Trophoblast cell (in vitro differentiated cells and primary cell): Measurements from ENCODE around the gene SERPINE1.

Experiments
- DNase-seq, 2 donors: peaks; one replicate each; pipeline ENCODE4 v3.0.0-alpha.2; 2016
- H2AFZ ChIP-seq: 2 replicates; pipeline ENCODE4 v1.6.1; 2013; ENCODE audit warnings: low read length, moderate library complexity, mild to moderate bottlenecking; ENCODE audit not compliant: insufficient read depth, poor library complexity
- H2AK5ac ChIP-seq: 2 replicates; pipeline ENCODE4 v1.6.1; 2013; ENCODE audit warnings: mild to moderate bottlenecking, low read length
- H2BK120ac ChIP-seq: 2 replicates; pipeline ENCODE4 v1.6.1; 2013; ENCODE audit warnings: low read length, mild to moderate bottlenecking, moderate library complexity; ENCODE audit not compliant: insufficient read depth, poor library complexity
- H2BK12ac ChIP-seq: 2 replicates; pipeline ENCODE4 v1.6.1; 2013; ENCODE audit warnings: mild to moderate bottlenecking, low read length, moderate library complexity
- H2BK5ac ChIP-seq: 2 replicates; pipeline ENCODE4 v1.6.1; 2013; ENCODE audit warnings: low read length, low read depth, moderate library complexity, mild to moderate bottlenecking; ENCODE audit not compliant: poor library complexity
- H3K14ac ChIP-seq: 2 replicates; pipeline ENCODE4 v1.6.1; 2013; ENCODE audit warnings: mild to moderate bottlenecking, low read length
- H3K18ac ChIP-seq: 2 replicates; pipeline ENCODE4 v1.6.1; 2013; ENCODE audit warnings: mild to moderate bottlenecking, low read length
- H3K23ac ChIP-seq: 2 replicates; pipeline ENCODE4 v1.6.1; 2013; ENCODE audit warnings: low read length
- H3K27ac ChIP-seq: 2 replicates; pipeline ENCODE4 v1.5.1; 2013; ENCODE audit warnings: low read depth, mild to moderate bottlenecking, inconsistent platforms, low read length, moderate library complexity
- H3K27me3 ChIP-seq: 2 replicates; pipeline ENCODE4 v1.6.1; 2013; ENCODE audit warnings: inconsistent platforms, mild to moderate bottlenecking, low read length, moderate library complexity; ENCODE audit not compliant: insufficient read depth
- H3K36me3 ChIP-seq, 2 experiments: 1 replicate in 1 of 2; 2 replicates in 1 of 2; pipeline ENCODE4 v1.6.1; 2013; ENCODE audit warnings: low read length in 2 of 2, mild to moderate bottlenecking in 2 of 2, moderate library complexity in 1 of 2; ENCODE audit not compliant: insufficient read depth in 2 of 2, control insufficient read depth in 1 of 2
- H3K4ac ChIP-seq: 2 replicates; pipeline ENCODE4 v1.6.1; 2013; ENCODE audit warnings: low read depth, mild to moderate bottlenecking, low read length, moderate library complexity
- H3K4me1 ChIP-seq, 2 experiments: 1 replicate in 1 of 2; 2 replicates in 1 of 2; pipeline ENCODE4 v1.6.1; 2013; ENCODE audit warnings: low read length in 2 of 2, mild to moderate bottlenecking in 2 of 2, moderate library complexity in 1 of 2; ENCODE audit not compliant: insufficient read depth in 2 of 2, control insufficient read depth in 1 of 2
- H3K4me2 ChIP-seq: 2 replicates; pipeline ENCODE4 v1.6.1; 2013; ENCODE audit warnings: inconsistent platforms, mild to moderate bottlenecking, low read length, moderate library complexity
- H3K4me3 ChIP-seq: 2 replicates; pipeline ENCODE4 v1.5.1; 2013; ENCODE audit warnings: mild to moderate bottlenecking, low read depth, low read length, inconsistent platforms
- H3K79me1 ChIP-seq: one replicate; pipeline ENCODE4 v1.6.1; 2013; ENCODE audit warnings: low read length
- H3K79me2 ChIP-seq: 2 replicates; pipeline ENCODE4 v1.6.1; 2013; ENCODE audit warnings: low read length, mild to moderate bottlenecking; ENCODE audit not compliant: control insufficient read depth, insufficient read depth, poor library complexity
- H3K9ac ChIP-seq: 2 replicates; pipeline ENCODE4 v1.6.1; 2013; ENCODE audit warnings: mild to moderate bottlenecking, low read length
- H3K9me3 ChIP-seq: 2 replicates; pipeline ENCODE4 v1.6.1; 2013; ENCODE audit warnings: low read depth, mild to moderate bottlenecking, control low read depth, inconsistent platforms, low read length; ENCODE audit not compliant: insufficient read depth
- H4K12ac ChIP-seq: 2 replicates; pipeline ENCODE4 v1.6.1; 2013; ENCODE audit warnings: low read depth, mild to moderate bottlenecking, low read length, moderate library complexity
- H4K8ac ChIP-seq: 2 replicates; pipeline ENCODE4 v1.6.1; 2013; ENCODE audit warnings: low read depth, mild to moderate bottlenecking, low read length, moderate library complexity
- H4K91ac ChIP-seq: one replicate; pipeline ENCODE4 v1.6.1; 2013; ENCODE audit warnings: low read depth, mild to moderate bottlenecking, low read length, moderate library complexity
- WGBS: extraction: QIAGEN DNeasy Blood & Tissue Kit; methylation state at CpG from one replicate; pipeline ENCODE4 v1.1.7; 2013; ENCODE audit warnings: missing lambda C conversion rate; ENCODE audit not compliant: insufficient read length, insufficient coverage; ENCODE audit errors: extremely low coverage; 5-methylcytosine and 5-hydroxymethylcytosine counted together

SERPINE1 gene

DNA sequence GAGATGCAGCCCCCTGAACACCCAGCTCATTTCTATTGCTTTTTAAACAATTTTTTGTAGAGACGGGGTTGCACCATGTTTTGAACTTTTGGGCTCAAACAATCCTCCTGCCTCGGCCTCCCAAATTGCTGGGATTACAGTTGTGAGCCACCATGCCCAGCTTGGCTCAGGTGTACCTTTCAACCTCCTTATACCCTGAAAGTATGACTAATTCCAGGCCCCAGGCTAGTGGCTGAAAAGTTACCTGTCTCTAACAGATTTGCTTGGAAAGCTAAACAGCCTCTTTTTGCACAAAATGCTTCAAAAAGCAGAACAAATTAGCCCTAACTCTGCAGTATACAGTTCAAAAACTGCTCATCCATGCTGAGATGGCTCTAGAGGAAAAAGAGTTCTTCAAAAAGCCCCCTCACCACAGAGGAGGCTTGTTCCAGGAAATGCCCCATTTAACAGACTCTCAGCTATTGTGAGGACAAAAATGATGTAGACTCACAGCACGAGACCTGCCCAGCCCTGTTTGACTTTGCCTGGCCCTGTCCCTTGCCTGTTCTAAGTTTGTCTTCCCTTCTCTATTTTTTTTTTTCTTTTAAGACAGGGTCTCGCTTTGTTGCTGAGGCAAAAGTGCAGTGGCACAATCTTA is 14.0 kb downstream of the SERPINE1 start:
- H3K18ac ChIP-seq: no peak overlapping the region
- H3K27ac ChIP-seq: peak overlapping the region; percentile 44

DNA sequence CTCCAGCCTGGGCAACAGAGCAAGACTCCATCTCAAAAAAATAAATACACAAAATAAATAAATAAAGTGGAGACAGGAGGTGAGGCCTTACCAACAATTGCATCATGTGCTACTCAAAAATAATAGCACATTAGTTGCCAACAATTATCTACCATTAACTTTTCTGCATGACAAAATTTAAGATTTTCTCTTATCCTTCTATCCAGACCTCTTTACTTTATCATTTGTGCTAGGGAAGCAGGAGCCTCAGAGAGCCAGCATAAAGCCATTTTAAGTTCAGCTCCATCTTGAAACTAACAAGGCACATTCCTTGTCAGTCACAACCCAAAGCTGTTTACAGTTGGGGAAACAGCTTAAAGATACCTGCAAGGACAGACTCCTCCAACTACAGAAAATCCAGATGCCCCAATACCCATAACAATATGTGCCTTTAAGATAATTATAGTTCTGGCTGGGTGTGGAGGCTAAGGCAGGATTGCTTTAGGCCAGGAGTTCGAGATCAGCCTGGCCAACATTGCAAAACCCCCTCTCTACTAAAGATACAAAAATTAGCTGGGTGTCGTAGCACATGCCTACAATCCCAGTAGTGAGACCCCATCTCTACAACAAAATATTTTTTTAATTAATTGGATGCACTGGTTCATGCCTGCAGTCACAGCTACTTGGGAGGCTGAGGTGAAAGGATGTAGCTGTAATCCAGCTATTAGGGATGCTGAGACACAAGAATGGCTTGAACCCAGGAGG is 25.2 kb downstream of the SERPINE1 start:
- H3K36me3 ChIP-seq: no peaks in the 10 kb centered on the region
- no peak overlapping the region for H3K9ac ChIP-seq
- no peak overlapping the region for H3K23ac ChIP-seq
- WGBS: no CpG with 5 or more reads among the region's 2 CpGs
- H3K79me2 ChIP-seq: peaks cover 8% of the 10 kb centered on the region
- DNase-seq: no peak
- no peak overlapping the region for H4K12ac ChIP-seq
- H3K9me3 ChIP-seq: no peaks in the 10 kb centered on the region
- no peak overlapping the region for H4K8ac ChIP-seq
- H3K27ac ChIP-seq: no peak overlapping the region
- H3K27me3 ChIP-seq: no peaks in the 10 kb centered on the region
- H2AK5ac ChIP-seq: no peak overlapping the region
- H3K14ac ChIP-seq: no peak overlapping the region
- H2BK5ac ChIP-seq: no peak overlapping the region
- H2AFZ ChIP-seq: no peak overlapping the region
- peaks cover 14% of the 10 kb centered on the region for H3K79me1 ChIP-seq
- H2BK12ac ChIP-seq: no peak overlapping the region
- no peak overlapping the region for H4K91ac ChIP-seq
- no peak overlapping the region for H2BK120ac ChIP-seq
- no peak overlapping the region for H3K4ac ChIP-seq
- H3K4me1 ChIP-seq: peaks cover 15 to 19% of the 10 kb centered on the region in 2 experiments
- H3K4me2 ChIP-seq: no peak overlapping the region
- H3K4me3 ChIP-seq: no peak overlapping the region
- no peak overlapping the region for H3K18ac ChIP-seq

More for the DNA sequence above, 14.0 kb downstream of the SERPINE1 start:
- Histone ChIP-seq H3K4ac (no peak overlapping the region), H3K79me1 (peaks cover 6% of the 10 kb centered on the region), H4K12ac (no peak overlapping the region), H2BK5ac (no peak overlapping the region), H2BK120ac (no peak overlapping the region), H3K4me3 (no peak overlapping the region), H3K79me2 (no peaks in the 10 kb centered on the region), H2AFZ (no peak overlapping the region), H4K8ac (no peak overlapping the region), H2BK12ac (no peak overlapping the region), H3K9me3 (no peaks in the 10 kb centered on the region), H3K36me3 (peaks cover 7 to 9% of the 10 kb centered on the region in 2 experiments), H3K4me2 (no peak overlapping the region), H3K23ac (no peak overlapping the region), H4K91ac (peak overlapping the region; percentile 51), H2AK5ac (no peak overlapping the region), H3K4me1 (peaks cover 7 to 10% of the 10 kb centered on the region in 2 experiments), H3K27me3 (no peaks in the 10 kb centered on the region), H3K9ac (no peak overlapping the region), H3K14ac (no peak overlapping the region)
- DNase-seq: peak; percentile 61 to 78
- WGBS: no CpG with 5 or more reads among the region's 4 CpGs

DNA sequence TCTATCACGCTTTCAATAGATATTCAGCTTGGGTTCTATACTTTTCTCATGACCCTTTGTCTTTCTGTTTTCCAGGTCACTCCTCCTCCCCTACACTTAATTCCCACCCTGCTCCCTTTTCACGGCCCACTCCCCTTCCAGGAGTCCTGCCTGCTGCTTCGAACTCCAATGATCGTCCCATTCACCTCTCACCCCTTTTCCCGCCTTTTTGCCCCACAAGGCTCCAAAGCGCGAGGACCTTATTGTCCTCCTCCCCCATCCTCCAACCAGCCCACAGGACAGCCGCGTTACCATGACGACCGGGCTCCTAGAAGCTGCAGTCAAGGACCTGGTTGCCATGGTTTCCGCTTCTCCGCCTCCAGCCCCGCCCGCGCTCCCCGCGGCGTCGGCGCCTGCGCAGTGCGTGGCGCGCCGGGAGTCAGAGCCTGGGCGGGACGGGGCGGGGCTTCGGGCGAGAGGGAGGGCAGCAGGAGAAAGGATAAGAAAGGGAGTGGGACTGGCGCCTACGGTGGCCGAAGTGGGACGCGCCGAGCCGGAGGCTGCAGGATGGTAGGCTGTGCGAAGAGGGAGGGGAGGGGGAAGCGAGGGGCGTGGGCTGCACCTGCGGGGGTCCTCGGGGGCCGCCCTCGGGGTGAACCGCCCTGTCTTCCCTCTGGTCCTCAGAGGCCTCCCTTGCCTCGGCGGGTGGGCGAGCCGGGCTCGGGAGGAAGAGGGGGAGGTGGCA is 27.2 kb downstream of the SERPINE1 start, which contains the start of gene AP1S1:
Gene AP1S1 (plus strand): TSS at position 508 of the 724 bp plus-strand sequence. CDS start 39 bp downstream, at position 547.
- Histone ChIP-seq H3K79me1 (peaks cover 14% of the 10 kb centered on the region), H2BK12ac (peak within 1 kb of the TSS; percentile 46), H3K4ac (peak within 1 kb of the TSS; percentile 93), H3K27me3 (no peaks in the 10 kb centered on the region), H4K91ac (peak within 1 kb of the TSS; percentile 96), H4K8ac (peak within 1 kb of the TSS; percentile 96), H3K27ac (peak within 1 kb of the TSS; percentile 64), H3K9me3 (no peaks in the 10 kb centered on the region), H2AFZ (peak within 1 kb of the TSS; percentile 50), H3K79me2 (peaks cover 8% of the 10 kb centered on the region), H3K4me3 (peak within 1 kb of the TSS; percentile 90), H2AK5ac (peak within 1 kb of the TSS; percentile 84), H3K36me3 (peaks cover 7 to 11% of the 10 kb centered on the region in 2 experiments), H2BK5ac (peak within 1 kb of the TSS; percentile 94), H3K9ac (peak within 1 kb of the TSS; percentile 93), H3K18ac (peak within 1 kb of the TSS; percentile 97), H3K23ac (no peak within 1 kb of the TSS), H3K4me1 (peaks cover 21 to 26% of the 10 kb centered on the region in 2 experiments), H3K4me2 (peak within 1 kb of the TSS; percentile 81), H4K12ac (peak within 1 kb of the TSS; percentile 83), H2BK120ac (peak within 1 kb of the TSS; percentile 89), H3K14ac (peak within 1 kb of the TSS; percentile 86)
- peak; percentile 87 to 95 for DNase-seq
- no CpG with 5 or more reads among the region's 51 CpGs for WGBS

DNA sequence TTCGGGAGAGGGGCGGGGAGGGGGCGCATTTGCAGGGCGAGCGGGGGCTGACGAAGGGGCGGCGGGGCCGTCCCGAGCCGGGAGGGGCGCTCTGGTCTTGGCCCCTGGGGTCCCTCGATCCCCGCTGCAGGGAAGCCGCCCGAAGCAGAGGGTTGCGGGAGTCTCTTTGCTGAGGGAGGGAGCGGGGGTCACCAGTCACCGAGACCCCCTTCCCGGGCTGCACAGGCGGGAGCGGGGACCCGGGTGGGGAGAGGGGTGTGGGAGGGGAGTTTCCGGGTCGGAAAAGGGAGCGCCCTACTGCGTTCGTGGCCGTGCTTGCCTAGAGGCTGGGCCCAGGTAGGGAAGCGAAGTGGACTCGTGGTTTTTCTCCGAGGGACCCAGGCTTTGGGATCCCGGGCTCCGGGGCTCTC is 27.8 kb downstream of the SERPINE1 start:
- peaks cover 9 to 13% of the 10 kb centered on the region in 2 experiments for H3K36me3 ChIP-seq
- DNase-seq: no peak
- peak overlapping the region; percentile 93 for H3K9ac ChIP-seq
- H3K27me3 ChIP-seq: no peaks in the 10 kb centered on the region
- no CpG with 5 or more reads among the region's 34 CpGs for WGBS
- no peaks in the 10 kb centered on the region for H3K9me3 ChIP-seq
- H3K23ac ChIP-seq: no peak overlapping the region
- H4K12ac ChIP-seq: peak overlapping the region; percentile 83
- peaks cover 14% of the 10 kb centered on the region for H3K79me1 ChIP-seq
- peaks cover 8% of the 10 kb centered on the region for H3K79me2 ChIP-seq
- H3K14ac ChIP-seq: peak overlapping the region; percentile 86
- peaks cover 21 to 28% of the 10 kb centered on the region in 2 experiments for H3K4me1 ChIP-seq
- H2AK5ac ChIP-seq: peak overlapping the region; percentile 84
- peak overlapping the region; percentile 90 for H3K4me3 ChIP-seq
- peak overlapping the region; percentile 89 for H2BK120ac ChIP-seq
- peak overlapping the region; percentile 93 for H3K4ac ChIP-seq
- H3K4me2 ChIP-seq: peak overlapping the region; percentile 81
- H3K27ac ChIP-seq: peak overlapping the region; percentile 64
- peak overlapping the region; percentile 96 for H4K8ac ChIP-seq
- H2AFZ ChIP-seq: peak overlapping the region; percentile 50
- H4K91ac ChIP-seq: peak overlapping the region; percentile 96
- peak overlapping the region; percentile 97 for H3K18ac ChIP-seq
- no peak overlapping the region for H2BK12ac ChIP-seq
- peak overlapping the region; percentile 94 for H2BK5ac ChIP-seq
